Mammary epithelial cell (primary cell): ENCODE measurements around the gene TPM4.

Experiments
- EZH2 ChIP-seq: IDR thresholded peaks from 2 replicates; pipeline ENCODE4 v1.6.1; 2012; ENCODE audit warnings: low read length, inconsistent platforms, borderline replicate concordance
- TF ChIP-seq, protein P1 (sequence below), 2 donors: IDR thresholded peaks in 1 of 2; conservative IDR thresholded peaks in 1 of 2; 2 replicates each; pipeline ENCODE4 v1.5.1; 2011 to 2012; ENCODE audit warnings: inconsistent platforms in 2 of 2, low read length in 2 of 2, mild to moderate bottlenecking in 2 of 2, control low read depth in 1 of 2, low read depth in 1 of 2; ENCODE audit not compliant: insufficient read depth in 1 of 2; ENCODE audit errors: extremely low read depth in 1 of 2

DNA sequence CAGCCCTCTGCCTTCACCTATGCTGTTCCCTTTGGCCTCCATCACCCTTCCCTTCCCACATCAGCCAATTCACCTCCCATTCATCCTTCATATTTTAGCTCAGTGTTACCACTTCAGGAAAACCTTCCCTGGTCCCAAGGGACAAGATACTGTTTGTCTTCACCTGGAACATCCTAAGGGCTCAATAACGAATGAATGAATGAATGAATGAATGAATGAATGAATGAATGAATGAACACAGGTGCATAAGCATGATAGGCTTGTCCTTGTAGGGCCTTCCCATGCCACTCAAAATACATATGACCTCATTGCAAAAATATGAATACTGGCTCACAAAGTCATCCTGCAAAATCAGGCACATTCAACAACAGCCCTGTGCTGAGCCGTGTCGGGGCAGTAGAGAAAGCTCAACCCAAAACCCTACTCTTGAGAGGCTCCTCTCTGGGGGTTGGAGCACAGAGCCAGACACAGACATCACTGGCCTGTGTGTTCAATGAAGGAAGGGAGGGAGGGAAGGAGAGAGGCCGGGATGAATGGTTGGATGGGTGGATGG is 33.7 kb upstream of the TPM4 start:
- TF ChIP-seq, protein P1, sequence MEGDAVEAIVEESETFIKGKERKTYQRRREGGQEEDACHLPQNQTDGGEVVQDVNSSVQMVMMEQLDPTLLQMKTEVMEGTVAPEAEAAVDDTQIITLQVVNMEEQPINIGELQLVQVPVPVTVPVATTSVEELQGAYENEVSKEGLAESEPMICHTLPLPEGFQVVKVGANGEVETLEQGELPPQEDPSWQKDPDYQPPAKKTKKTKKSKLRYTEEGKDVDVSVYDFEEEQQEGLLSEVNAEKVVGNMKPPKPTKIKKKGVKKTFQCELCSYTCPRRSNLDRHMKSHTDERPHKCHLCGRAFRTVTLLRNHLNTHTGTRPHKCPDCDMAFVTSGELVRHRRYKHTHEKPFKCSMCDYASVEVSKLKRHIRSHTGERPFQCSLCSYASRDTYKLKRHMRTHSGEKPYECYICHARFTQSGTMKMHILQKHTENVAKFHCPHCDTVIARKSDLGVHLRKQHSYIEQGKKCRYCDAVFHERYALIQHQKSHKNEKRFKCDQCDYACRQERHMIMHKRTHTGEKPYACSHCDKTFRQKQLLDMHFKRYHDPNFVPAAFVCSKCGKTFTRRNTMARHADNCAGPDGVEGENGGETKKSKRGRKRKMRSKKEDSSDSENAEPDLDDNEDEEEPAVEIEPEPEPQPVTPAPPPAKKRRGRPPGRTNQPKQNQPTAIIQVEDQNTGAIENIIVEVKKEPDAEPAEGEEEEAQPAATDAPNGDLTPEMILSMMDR (conservative IDR thresholded peaks at IDR 0.05 in 1 of 2, IDR thresholded peaks at IDR 0.05 in 1 of 2; ENCODE audit: extremely low read depth in 1 of 2, insufficient read depth in 1 of 2, low read depth in 1 of 2, low read length in 2 of 2) = no peak
- no peak for TF ChIP-seq EZH2
